HG02798 (cell line): ENCODE data around the gene LCP2.
A peak's percentile ranks its signal among the peaks of the same experiment; 100 is the strongest.

Experiments used
- ATAC-seq: cut with Tn5 transposase; IDR thresholded peaks from one replicate; pipeline ENCODE4 v1.9.1; 2021; ENCODE audit warnings: mild to moderate bottlenecking; ENCODE audit not compliant: unreplicated experiment, poor library complexity

Gene LCP2

GRCh38 chr5:170300361-170301013 lies 2.9 kb upstream of the LCP2 start:
- ATAC-seq: no peak

- peak; percentile 54 for ATAC-seq
Measured at GRCh38 chr5:170296935-170297588, 515 bp downstream of the LCP2 start.

- ATAC-seq: no peak
Measured at GRCh38 chr5:170296036-170296934, 1.3 kb downstream of the LCP2 start.

GRCh38 chr5:170294556-170294955 lies 3.0 kb downstream of the LCP2 start:
- no peak for ATAC-seq

GRCh38 chr5:170294057-170294456 lies 3.5 kb downstream of the LCP2 start:
- no peak for ATAC-seq

GRCh38 chr5:170293273-170293672 lies 4.3 kb downstream of the LCP2 start:
- ATAC-seq: peak; percentile 80

- no peak for ATAC-seq
Measured at GRCh38 chr5:170292179-170293104, 5.1 kb downstream of the LCP2 start.

GRCh38 chr5:170290498-170290897 lies 7.1 kb downstream of the LCP2 start:
- ATAC-seq: no peak

- no peak for ATAC-seq
Measured at GRCh38 chr5:170289764-170290163, 7.8 kb downstream of the LCP2 start.

- ATAC-seq: no peak
Measured at GRCh38 chr5:170289121-170289520, 8.5 kb downstream of the LCP2 start.

- ATAC-seq: no peak
Measured at GRCh38 chr5:170288551-170288950, 9.0 kb downstream of the LCP2 start.

- ATAC-seq: no peak
Measured at GRCh38 chr5:170288151-170288550, 9.4 kb downstream of the LCP2 start.

GRCh38 chr5:170287532-170287931 lies 10.0 kb downstream of the LCP2 start:
- ATAC-seq: no peak

GRCh38 chr5:170286386-170286925 lies 11.1 kb downstream of the LCP2 start:
- no peak for ATAC-seq

- ATAC-seq: no peak
Measured at GRCh38 chr5:170285181-170285580, 12.4 kb downstream of the LCP2 start.

- ATAC-seq: no peak
Measured at GRCh38 chr5:170284231-170284630, 13.3 kb downstream of the LCP2 start.

- ATAC-seq: no peak
Measured at GRCh38 chr5:170283296-170283695, 14.3 kb downstream of the LCP2 start.

- no peak for ATAC-seq
Measured at GRCh38 chr5:170280011-170280493, 17.5 kb downstream of the LCP2 start.

- ATAC-seq: no peak
Measured at GRCh38 chr5:170279459-170279817, 18.1 kb downstream of the LCP2 start.
